Activated T-cell treated with anti-CD3 and anti-CD28 coated beads, Interleukin-2, amount 50 U/mL, for 48 hours (primary cell): ENCODE data around the gene LUM.

ENCODE experiments used
- DNase-seq, 2 experiments: peaks; one replicate each; pipeline ENCODE4 v3.0.0-alpha.2; 2020

The LUM gene

GRCh38 chr12:91111366-91112325 is at the start of gene LUM:
LUM (minus strand) TSS chr12:91111494; CDS start chr12:91108979, 2,515 bp downstream.
- DNase-seq, result no peak

GRCh38 chr12:91161009-91161408 is 49.7 kb upstream of the LUM start:
- no peak for DNase-seq

GRCh38 chr12:91155990-91156389 is 44.7 kb upstream of the LUM start:
- no peak for DNase-seq

GRCh38 chr12:91154131-91154530 is 42.8 kb upstream of the LUM start:
- no peak for DNase-seq

- no peak for DNase-seq
Observed at GRCh38 chr12:91144053-91144452, 32.8 kb upstream of the LUM start.

GRCh38 chr12:91143206-91143605 is 31.9 kb upstream of the LUM start:
- no peak for DNase-seq

- no peak for DNase-seq
Observed at GRCh38 chr12:91142221-91142631, 30.9 kb upstream of the LUM start.

- DNase-seq, result no peak
Observed at GRCh38 chr12:91140026-91140931, 29.0 kb upstream of the LUM start.

GRCh38 chr12:91139286-91139685 is 28.0 kb upstream of the LUM start:
- no peak for DNase-seq

GRCh38 chr12:91138337-91138920 is 27.1 kb upstream of the LUM start:
- DNase-seq, result no peak

- DNase-seq, result no peak
Observed at GRCh38 chr12:91133871-91134270, 22.6 kb upstream of the LUM start.

GRCh38 chr12:91129662-91130362 is 18.5 kb upstream of the LUM start:
- no peak for DNase-seq

- no peak for DNase-seq
Observed at GRCh38 chr12:91127751-91128150, 16.5 kb upstream of the LUM start.

GRCh38 chr12:91127306-91127705 is 16.0 kb upstream of the LUM start:
- no peak for DNase-seq

- no peak for DNase-seq
Observed at GRCh38 chr12:91126516-91126915, 15.2 kb upstream of the LUM start.

GRCh38 chr12:91123236-91123916 is 12.1 kb upstream of the LUM start:
- no peak for DNase-seq

- no peak for DNase-seq
Observed at GRCh38 chr12:91120781-91121180, 9.5 kb upstream of the LUM start.

- no peak for DNase-seq
Observed at GRCh38 chr12:91119089-91119488, 7.8 kb upstream of the LUM start.

- DNase-seq, result no peak
Observed at GRCh38 chr12:91113621-91114020, 2.3 kb upstream of the LUM start.

GRCh38 chr12:91110311-91110924 is 876 bp downstream of the LUM start:
- no peak for DNase-seq

- DNase-seq, result no peak
Observed at GRCh38 chr12:91109581-91110310, 1.5 kb downstream of the LUM start.
